HG02571 (cell line): Measurements from ENCODE around the gene EML4.
"Not testable (repeated sequence)": the region's sequence is repeated elsewhere in the genome, so short reads cannot be mapped to it uniquely, and the experiment has no call there.

Experiments
- ATAC-seq: cut with Tn5 transposase; IDR thresholded peaks from one replicate; pipeline ENCODE4 v1.9.1; 2021; ENCODE audit warnings: mild to moderate bottlenecking, moderate library complexity; ENCODE audit not compliant: unreplicated experiment

The EML4 gene

GRCh38 chr2:42342795-42343241 lies 173.7 kb downstream of the EML4 start:
- no peak for ATAC-seq

- no peak for ATAC-seq
Measured at GRCh38 chr2:42345986-42346385, 176.8 kb downstream of the EML4 start.

GRCh38 chr2:42346856-42347255 lies 177.7 kb downstream of the EML4 start:
- not testable (repeated sequence) for ATAC-seq

- not testable (repeated sequence) for ATAC-seq
Measured at GRCh38 chr2:42347518-42347917, 178.4 kb downstream of the EML4 start.

GRCh38 chr2:42348113-42348805 lies 179.1 kb downstream of the EML4 start:
- no peak for ATAC-seq

- ATAC-seq, result no peak
Measured at GRCh38 chr2:42350434-42351063, 181.4 kb downstream of the EML4 start.

- no peak for ATAC-seq
Measured at GRCh38 chr2:42351864-42352263, 182.7 kb downstream of the EML4 start.

- ATAC-seq, result no peak
Measured at GRCh38 chr2:42353792-42354429, 184.8 kb downstream of the EML4 start.

GRCh38 chr2:42359304-42359964 lies 190.3 kb downstream of the EML4 start:
- no peak for ATAC-seq

GRCh38 chr2:42359965-42360483 lies 190.9 kb downstream of the EML4 start:
- no peak for ATAC-seq

GRCh38 chr2:42360493-42360889 lies 191.3 kb downstream of the EML4 start:
- ATAC-seq, result no peak

- peak; percentile 91 for ATAC-seq
Measured at GRCh38 chr2:42360890-42361727, 192.0 kb downstream of the EML4 start, which contains the start of gene COX7A2L. TSS of gene COX7A2L (minus strand) at chr2:42361217. CDS start at chr2:42361161, 56 bp downstream.

- no peak for ATAC-seq
Measured at GRCh38 chr2:42361728-42362283, 192.7 kb downstream of the EML4 start.

- ATAC-seq, result no peak
Measured at GRCh38 chr2:42363413-42363812, 194.3 kb downstream of the EML4 start.

GRCh38 chr2:42364658-42365057 lies 195.5 kb downstream of the EML4 start:
- no peak for ATAC-seq

- ATAC-seq, result no peak
Measured at GRCh38 chr2:42366411-42366810, 197.3 kb downstream of the EML4 start.

GRCh38 chr2:42367835-42368234 lies 198.7 kb downstream of the EML4 start:
- ATAC-seq, result no peak

GRCh38 chr2:42368817-42369531 lies 199.8 kb downstream of the EML4 start:
- ATAC-seq, result no peak

- ATAC-seq, result no peak
Measured at GRCh38 chr2:42369532-42370229, 200.5 kb downstream of the EML4 start.
